HS-5 (cell line): Measurements from ENCODE around the gene CNTN4.

Experiments
- DNase-seq: peaks from one replicate; pipeline ENCODE4 v3.0.0-alpha.2; 2012; ENCODE audit warnings: low read depth

The CNTN4 gene

DNA sequence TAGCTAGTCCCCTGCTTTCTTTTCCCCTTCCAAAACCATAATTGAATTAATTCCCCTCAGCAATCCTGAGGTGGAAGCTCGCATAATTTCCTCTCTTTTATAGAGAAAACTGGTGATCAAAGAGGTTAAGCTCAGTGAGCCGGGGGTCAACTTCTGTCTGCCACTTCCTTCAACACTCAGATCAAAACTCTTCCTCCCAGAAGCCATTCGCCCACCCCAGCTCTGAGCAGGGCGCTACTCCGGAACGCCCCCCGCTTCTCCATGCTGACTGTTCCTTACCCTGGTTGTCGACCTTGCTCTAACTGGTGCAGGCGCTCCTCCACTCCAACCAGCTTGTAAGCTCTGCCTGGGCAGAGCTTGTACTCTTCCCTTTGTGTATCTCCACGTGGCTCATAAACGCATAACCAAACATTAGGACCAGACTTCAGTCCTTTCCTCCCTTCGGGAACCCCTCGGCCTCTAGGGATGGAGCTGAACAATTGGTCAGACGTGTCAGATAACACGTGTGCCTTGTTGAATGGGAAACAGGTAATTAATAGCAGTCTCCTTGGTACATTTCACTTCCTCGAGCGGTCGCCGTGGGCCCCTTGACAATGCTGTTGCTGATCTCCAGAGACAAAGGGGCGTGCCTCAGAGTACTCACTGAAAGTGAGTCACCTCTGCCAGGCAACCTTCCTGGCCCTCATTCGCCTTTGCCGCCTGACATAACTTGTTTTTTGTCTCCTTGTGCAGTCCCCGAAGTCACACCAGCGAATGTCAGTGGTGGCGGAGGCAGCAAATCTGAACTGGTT lies 939.7 kb downstream of the CNTN4 start:
- DNase-seq, result no peak

DNA sequence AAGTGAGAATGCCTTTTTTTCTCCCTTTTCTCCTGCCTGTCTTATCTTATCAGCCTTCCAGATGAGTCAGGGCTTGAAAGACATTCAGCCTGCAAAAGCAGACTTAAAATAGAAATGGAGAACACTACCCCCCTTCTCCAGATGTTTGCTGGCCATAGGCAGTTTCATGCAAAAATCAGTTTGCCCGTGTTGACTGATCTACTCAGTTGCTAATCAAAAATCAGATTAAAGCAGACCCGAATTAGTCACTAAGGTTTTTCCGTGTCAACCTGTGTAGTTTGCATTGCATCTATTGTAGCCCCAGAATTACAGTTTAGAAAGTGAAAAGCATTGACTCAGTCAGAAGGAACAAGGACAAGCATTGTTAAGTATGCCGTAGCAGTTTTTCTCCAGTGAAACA lies 955.3 kb downstream of the CNTN4 start:
- no peak for DNase-seq

DNA sequence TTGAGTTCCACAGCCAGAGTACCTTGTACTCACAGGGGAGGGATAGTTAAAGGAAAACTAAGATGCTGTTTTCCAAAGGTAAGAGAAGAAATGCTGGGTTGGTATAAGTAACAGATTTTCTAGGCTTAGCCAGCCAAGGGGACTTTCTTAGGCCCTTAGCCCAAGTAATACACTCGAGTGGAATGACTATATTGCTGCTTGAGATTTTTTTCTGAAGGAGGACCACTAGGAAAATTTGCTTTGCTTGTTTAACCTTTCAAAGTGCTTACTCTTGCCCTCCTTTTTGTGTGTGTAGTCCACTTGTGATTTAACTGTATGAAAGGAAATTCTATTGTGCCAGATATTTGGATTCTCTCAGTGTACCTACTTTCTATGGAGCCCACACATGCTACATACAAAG lies 961.0 kb downstream of the CNTN4 start:
- no peak for DNase-seq

DNA sequence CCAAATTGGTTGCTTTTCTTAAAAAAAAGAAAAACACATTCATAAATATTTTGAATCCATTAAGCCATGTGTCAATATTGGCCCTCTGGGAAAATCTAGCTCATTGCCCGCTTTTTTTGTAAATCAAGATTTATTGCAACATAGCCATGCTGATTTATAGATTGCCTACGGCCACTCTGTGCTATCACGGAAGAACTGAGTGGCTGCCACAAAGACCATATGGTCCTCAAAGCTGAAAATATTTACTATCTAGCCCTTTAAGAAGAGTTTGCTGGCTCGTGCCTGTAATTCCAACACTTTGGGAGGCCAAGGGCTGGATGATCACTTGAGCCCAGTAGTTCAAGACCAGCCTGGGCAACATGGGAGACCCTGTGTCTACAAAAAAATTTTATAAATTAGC lies 965.6 kb downstream of the CNTN4 start:
- DNase-seq, result no peak

DNA sequence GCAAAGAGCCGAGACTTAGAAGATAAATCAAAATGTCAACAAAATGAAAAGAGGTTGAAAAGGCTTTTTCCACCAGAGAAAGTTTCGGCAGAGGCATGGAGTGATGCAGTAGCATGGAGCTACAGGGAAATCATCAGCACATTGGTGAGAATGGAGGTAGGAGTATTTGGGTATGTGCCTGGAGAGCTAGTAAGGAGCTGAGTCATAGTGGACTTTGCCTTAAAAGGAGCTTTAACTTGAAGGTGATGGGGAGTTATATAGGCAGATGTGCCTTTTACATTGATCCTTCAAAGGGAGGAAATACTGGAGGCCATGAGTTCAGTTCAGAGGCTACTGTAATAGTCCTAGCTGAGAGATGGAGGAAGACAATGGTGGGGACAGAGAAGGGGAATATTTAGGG lies 967.2 kb downstream of the CNTN4 start:
- DNase-seq, result no peak

DNA sequence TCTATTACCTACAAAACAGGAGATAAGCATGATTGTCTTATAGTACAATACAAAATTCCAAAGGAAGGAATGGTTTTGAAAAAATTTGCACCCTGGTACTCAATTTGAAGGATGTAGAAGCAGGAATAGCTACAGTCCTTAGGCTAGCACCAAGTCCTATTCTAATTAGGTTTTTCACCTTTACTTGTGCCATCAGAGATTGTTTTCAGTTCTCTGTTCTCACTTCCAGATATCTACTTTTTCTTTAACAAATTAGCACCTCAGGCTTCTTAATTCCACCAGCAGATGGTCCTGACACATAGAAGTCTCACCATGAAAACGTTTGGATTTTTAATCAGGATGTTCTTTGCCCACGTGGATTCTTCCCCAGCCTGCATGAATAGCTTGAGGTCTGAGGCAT lies 967.7 kb downstream of the CNTN4 start:
- DNase-seq, result no peak

DNA sequence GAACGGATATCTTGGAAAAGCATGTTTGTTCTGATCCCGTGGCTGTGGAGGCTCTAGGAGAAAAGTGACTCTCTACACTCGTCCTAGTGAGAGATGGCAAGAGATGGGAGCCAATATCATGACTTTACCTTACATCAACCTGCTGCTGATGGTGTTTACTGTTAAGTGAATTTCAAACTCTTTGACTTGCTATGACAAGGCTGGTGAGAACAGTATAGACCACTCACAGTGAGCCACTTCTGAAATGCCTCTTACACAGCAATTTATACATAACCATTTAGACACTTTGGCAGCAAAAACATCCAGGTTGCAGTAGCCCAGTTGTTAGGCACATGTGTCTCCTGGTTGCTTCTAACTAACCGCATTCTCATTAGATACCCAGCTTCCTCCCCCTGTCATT lies 968.2 kb downstream of the CNTN4 start:
- no peak for DNase-seq

DNA sequence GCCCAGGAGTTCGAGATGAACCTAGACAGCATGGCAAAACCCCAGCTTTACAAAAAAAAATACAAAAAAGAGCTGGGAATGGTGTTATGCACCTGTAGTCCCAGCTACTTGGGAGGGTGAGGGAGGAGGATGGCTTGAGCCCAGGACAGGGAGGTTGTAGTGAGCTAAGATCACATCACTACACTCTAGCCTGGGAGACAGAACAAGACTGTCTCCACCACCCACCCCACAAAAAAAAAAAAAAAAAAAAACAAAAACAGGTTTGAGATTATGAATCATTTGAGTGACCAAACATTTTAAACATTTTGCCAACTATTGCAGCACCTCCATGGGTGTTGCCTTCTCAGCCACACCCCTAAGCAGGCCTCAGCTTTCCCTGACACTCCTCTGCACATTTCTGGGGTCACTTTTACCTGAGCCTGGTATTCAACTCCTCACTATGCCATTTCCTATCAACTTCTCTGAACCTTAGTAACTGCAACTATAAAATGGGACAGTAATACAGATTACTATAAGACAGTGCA lies 969.8 kb downstream of the CNTN4 start:
- DNase-seq, result no peak

DNA sequence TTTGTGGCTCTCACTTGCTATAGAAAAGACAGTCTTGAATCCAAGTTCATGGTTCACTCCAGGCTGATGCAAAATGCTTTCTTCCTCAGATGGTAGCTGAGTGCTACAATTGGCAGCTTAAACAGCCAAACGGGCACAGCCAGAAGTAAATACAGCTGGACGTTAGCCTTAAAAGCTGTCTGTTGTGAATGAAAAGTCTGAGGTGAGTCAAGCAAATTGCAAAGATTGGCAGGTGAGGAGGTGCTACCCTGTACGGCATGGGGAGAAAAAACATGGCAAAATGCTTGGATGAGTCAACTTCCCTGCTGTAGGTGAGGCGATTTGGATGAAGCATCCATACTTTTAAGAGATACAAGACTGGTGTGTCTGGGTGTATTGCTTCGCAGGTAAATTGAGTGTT lies 971.1 kb downstream of the CNTN4 start:
- DNase-seq, result no peak

DNA sequence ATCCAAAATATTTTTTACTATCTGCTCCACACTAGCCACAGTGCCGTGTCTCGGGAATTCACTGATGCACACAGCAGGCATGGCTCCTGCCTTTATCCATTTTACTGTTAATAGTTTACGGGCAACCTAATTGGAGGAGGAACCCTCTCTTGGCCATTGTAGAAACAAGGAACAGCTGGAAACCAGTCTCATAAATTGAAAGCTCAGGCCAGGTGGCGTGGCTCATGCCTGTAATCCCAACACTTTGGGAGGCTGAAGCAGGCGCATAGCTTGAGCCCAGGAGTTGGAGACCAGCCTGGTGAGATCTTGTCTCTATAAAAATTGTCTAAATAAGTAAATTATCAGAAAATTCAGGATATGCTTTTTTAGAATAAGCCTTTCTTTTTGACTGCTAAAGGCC lies 972.5 kb downstream of the CNTN4 start:
- no peak for DNase-seq

DNA sequence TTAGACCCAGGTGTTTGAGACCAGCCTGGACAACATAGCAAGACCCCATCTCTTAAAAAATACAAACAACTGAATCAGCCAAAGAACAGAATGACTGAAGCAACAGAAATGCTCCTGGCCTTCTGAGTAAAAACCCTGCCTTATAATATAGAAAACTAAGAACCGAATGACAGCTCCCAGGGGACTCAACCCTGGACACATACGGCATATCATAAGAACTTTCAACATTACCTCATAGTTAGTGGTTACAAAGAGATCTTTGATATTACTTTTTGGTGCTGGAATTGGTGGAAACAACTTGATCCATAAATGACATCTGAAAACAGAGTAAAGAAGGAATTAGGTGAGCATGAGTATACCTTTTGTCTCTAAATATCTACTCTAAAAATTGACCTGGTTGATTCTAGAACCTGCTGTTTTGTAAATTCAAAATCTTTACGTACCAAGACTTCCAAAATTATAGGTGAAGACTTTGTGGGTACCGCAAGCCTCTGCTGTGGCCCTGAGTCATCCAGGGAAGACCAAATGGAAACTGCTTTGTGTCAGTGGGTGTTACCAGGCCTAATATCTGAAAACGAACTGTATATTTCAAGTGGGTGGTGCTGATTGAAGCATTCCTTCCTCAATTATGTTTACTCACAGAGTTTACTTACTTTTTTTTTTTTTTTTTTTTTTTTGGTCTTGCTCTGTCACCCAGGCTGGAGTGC lies 976.0 kb downstream of the CNTN4 start:
- DNase-seq, result no peak

DNA sequence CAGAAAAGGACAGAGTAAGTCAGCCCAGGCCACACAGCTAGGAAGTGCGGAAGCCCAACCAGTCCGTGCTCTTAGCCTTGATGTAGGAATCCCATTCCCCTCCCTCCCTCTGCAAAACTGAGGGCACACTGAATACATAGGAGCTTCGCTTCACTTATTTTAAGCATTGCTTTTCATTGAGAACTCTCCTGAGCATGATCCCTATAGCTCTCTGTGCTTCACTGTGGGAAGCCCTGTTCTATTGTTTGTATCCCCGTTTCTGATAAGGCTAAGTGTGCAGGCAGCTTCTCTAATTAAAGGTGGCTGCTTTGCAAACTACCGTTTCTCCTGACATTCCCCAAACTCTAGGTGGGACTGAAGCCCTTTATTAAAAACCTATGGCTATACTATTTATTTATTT lies 981.6 kb downstream of the CNTN4 start:
- DNase-seq, result no peak

DNA sequence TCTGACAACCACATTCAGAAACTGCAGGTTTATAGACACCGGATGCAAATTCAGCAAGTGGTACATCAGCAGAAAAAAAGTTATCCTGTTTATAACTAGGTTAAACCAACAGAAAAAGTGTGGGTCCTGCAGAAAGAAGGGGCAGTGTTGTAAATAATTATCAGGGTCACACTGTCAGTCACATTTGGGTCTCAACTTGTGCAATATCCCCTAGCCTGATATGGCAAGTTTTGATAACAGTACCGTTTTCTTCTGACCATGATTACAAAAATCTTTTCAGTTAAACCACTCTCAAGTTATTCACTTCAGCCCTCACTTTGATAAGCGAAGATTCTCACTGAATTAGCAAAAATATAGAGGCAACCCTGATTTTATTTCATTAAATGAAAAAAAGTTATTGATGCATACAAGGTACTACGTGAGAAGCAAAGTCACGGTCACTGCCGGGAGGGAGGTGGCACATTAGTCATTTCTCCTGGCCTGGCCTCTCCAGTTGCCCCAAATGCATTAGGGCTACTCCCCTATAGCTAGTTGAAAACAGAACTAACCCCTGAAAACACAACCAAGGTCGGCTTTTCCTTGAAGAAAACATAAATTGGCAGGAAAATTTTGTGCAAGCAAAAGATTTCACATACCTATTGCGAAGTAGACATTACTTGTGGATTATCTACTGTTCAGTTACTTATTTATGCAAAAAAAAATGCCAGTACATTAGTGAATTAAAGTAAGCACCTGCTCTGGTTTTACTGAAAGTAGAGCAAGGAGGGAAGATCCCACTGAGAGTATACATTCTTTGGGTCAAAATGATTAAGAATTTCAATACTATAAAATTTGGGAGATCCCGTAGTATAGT lies 982.9 kb downstream of the CNTN4 start:
- DNase-seq, result no peak

DNA sequence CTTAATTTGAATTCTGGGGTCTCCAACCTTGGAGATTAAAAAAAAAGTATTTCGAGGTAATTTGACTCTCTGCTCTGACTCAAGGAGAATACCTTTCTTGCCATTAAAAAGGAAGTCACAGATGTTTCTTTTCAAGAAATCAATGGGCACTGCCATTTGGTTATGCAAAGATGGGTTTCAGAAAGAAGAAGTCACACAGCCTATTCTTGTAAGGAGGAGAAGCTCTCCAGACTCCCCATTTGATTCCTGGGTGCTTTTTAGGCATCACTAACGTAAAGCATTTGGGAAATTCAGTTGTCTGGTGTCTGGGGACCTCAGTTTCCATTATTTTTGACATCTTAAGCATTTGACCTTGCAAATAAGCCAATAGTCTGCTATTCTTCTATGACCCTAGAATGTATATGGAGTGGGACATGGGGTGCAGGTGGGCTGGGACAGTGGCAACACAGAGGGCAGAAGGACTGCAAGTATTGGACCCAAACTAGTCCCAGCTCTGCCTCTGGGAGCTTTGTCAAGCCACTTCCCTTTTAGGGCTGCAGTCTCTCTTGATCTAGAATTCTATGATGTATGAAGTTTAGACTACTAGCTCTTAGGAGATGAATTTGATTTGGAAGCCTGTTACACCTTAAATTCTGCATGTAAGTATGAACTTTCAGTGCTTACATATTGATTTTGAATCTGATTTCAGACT lies 983.7 kb downstream of the CNTN4 start:
- DNase-seq, result no peak

DNA sequence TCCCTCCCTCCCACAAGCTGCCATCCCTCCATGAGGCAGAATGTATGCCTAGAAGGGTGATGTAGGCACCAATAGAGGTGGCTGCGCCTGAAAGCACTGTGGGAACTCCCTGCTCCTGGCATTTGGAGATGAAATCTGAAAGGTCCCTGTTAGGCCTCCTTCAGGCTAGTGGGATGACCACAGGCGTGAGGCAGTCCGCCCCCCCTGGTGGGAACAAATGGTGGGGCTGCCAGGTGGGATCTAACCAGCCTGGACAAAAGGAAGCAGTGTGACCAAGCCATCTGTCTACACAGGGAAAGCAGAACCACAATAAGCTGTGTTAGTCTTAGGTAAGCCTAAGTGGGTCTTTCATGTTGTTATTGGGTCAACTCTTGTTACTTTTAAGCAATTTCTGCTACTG lies 986.2 kb downstream of the CNTN4 start:
- DNase-seq, result no peak

DNA sequence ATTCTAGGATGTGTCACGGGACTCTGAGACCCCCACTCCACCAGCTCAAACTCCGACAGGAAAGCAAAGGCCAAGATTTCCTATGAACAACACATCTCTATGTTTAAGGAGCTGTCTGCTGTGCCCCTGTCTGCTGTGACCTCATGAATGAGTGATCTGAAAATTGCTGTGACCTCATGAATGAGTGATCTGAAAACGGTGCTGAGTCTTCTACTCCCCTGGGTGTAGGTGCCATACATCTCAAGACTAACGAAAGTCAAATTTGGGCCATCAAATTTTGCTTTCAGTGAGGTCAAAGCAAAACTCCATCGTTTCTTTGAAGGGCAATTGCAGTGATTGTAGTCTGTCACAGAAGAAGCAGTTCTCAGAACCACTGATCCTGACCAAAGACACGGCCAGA lies 987.1 kb downstream of the CNTN4 start:
- no peak for DNase-seq

DNA sequence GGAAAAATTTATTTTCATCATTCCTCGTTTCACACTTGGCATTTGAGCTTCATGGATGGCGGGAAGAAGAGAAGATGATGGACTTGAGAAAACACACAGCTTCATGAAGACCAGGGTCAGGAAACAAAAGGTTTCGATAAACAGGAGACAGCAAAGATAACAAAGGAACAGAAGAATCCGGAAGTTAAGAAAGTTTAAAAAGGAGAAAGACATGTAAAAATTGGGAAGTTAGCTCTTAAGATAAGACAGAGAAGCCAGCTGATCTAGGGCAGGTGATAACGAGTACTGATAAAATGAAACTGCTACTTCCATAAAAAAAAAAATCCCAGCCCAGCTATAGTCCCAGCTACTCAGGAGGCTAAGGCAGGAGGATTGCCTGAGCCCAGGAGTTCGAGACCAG lies 987.6 kb downstream of the CNTN4 start:
- DNase-seq, result no peak

DNA sequence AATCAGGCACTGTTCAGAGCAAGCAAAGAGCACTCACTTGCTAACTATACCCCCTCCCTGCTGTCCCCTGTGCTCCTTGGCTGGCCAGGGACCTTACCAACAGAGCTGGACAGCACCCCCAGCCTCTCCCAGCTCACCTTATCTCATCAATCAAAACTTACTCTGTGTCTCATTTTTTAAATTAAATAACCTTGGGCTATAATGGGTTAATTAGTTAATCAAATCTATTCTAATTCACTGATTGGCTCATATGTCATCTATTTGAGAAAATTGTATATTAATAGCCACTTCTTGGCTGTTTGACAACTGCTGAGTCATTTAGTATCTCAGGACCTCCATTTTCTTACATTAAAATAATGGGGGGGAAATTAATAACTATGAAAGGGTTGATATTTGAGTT lies 988.6 kb downstream of the CNTN4 start:
- no peak for DNase-seq

DNA sequence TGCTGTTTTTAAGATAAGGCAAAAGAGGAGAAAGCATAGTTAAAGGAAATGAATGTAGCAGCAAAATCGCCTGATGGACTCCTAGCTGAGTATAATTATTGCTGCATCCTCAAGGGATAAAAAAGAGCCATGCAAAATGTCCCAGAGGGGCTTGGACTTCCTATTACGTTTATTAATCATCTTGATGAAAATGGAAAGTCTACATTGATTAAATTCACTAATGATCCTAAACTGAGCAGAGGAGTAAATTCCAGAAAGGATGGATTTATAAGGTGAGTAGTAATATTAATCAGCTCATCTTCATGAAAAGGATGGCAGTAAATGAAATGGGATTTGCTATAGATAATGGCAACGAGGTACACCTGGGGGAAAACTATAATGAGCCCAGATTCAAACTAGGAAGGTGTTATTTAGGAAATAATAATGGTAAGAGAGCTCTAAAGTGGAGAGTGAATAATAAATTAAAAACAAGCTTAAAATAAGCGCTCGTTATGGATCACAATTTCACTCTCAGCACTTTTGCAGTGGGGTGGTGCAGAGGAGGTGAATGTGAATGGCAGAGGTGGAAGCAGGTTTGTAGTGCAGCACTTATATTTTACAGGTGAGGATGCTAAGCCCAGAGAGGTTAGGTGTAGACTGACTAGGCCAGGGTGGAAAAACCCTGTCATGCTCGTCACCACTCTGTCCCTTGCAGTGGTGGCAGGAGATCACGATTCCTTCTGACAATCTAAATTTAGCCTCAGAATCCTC lies 989.2 kb downstream of the CNTN4 start:
- DNase-seq, result no peak

DNA sequence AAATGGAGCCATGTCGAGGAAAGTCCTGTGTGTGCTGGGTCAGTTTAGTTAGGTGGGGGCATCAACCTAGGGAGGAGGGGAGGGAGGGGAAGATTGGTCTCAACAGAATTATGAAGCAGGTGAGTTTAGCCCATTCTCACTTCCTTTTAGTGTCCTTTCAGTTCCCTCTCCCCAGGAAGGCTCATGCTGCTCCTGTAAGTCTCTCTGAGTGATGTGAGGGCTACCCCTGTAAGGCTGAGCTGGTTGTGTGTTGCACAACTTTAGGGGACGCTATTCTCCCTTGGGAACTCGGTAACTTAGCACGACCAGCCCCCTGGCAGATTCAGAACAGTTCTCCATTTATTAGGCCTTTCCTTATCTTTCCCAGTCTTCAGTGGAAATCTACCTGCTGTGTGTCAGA lies 990.4 kb downstream of the CNTN4 start:
- no peak for DNase-seq

DNA sequence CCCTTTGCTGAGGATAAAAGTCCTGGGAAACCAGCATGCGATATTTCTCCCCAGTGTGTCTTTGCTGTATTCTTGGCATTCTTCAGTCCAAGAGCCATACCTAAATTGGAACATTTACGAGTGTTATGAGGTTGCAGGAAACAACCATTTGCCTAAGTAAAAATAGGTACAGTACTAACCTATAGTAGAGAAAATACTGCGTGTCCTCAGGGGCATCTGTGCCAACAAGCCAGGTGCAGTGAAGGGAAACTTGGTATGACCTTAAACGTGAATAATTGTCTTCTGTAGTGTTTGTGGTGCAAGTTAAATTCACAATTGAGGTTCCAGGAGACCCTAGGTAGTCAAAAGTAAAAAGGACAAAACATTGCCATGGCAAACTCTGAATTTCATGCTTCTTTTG lies 999.3 kb downstream of the CNTN4 start:
- no peak for DNase-seq
